GM12878 (cell line): ENCODE measurements around the gene C1QTNF9. TPM values are rescaled to one million over a fixed set of nuclear protein-coding genes. Genes with fewer than 3 reads are reported as not detected.

Experiments used
- ATAC-seq: fragments of 200-7000 bp; cut with Tn5 transposase; 3 replicates; pipeline ENCODE4 v1.9.1; 2020; ENCODE audit warnings: mild to moderate bottlenecking, moderate library complexity
- BruUV-seq: library from RNA; stranded (reverse); fragments of 400-500 nt; replicated peaks from 2 replicates; lab custom pipeline; 2021; lab: Mats Ljungman, UMichigan
- CTCF ChIA-PET: fragments of 300-600 bp; sonication (Branson Sonifier 250); formaldehyde crosslinking; extraction: SDS; loops from one replicate; lab custom pipeline; 2021; ENCODE audit warnings: inconsistent platforms; lab: Yijun Ruan, JAX
- POLR2A ChIA-PET: fragments of 350-600 bp; formaldehyde crosslinking; extraction: SDS; loops from one replicate; lab custom pipeline; 2021; ENCODE audit warnings: inconsistent platforms; lab: Charles Lee
- RAD21 ChIA-PET: fragments of 300-600 bp; sonication (Branson Sonifier 250); formaldehyde crosslinking; loops from one replicate; lab custom pipeline; 2023; ENCODE audit warnings: antibody characterized with exemption; ENCODE audit not compliant: unreplicated experiment; lab: Charles Lee
- SMC1A ChIA-PET: fragments of 300-600 bp; sonication (Branson Sonifier 250); formaldehyde crosslinking; loops from one replicate; lab custom pipeline; 2023; ENCODE audit not compliant: unreplicated experiment, uncharacterized antibody; lab: Charles Lee
- DNase-seq: peaks from one replicate; pipeline ENCODE4 v3.0.0-alpha.2; 2011; ENCODE audit warnings: low read depth, low spot score
- FAIRE-seq: peaks from 3 replicates; lab custom pipeline; 2011; peaks lifted over from hg19 to GRCh38; lab: Jason Lieb, UNC
- H2AFZ ChIP-seq: 2 replicates; pipeline ENCODE4 v1.6.0; 2011; ENCODE audit warnings: low read depth, low read length, control low read depth; ENCODE audit not compliant: control insufficient read depth
- H3K27ac ChIP-seq: 2 replicates; pipeline ENCODE4 v1.5.1; 2011; ENCODE audit warnings: control low read depth; ENCODE audit not compliant: control insufficient read depth, insufficient read depth
- H3K27me3 ChIP-seq, 2 experiments: replicated peaks in 1 of 2; 2 replicates each; pipeline versions ENCODE4 v1.6.0 to v1.6.1; 2011; ENCODE audit warnings: low read length in 1 of 2; ENCODE audit not compliant: control insufficient read depth in 2 of 2, insufficient read depth in 2 of 2
- H3K36me3 ChIP-seq, 2 experiments: 2 replicates each; pipeline ENCODE4 v1.5.1; 2011; ENCODE audit warnings: low read length in 1 of 2; ENCODE audit not compliant: control insufficient read depth in 2 of 2, insufficient read depth in 2 of 2
- H3K4me1 ChIP-seq: 2 replicates; pipeline ENCODE4 v1.6.1; 2011; ENCODE audit warnings: mild to moderate bottlenecking, low read length, moderate library complexity, mixed read lengths; ENCODE audit not compliant: control insufficient read depth, insufficient read depth
- H3K4me2 ChIP-seq: 2 replicates; pipeline ENCODE4 v1.6.0; 2011; ENCODE audit warnings: control low read depth; ENCODE audit not compliant: control insufficient read depth, insufficient read depth
- H3K4me3 ChIP-seq: fragments of 200-600 bp; sonication (generic); 2 replicates; pipeline ENCODE4 v1.5.1; 2016
- H3K79me2 ChIP-seq: 2 replicates; pipeline ENCODE4 v1.6.0; 2011; ENCODE audit warnings: low read length; ENCODE audit not compliant: control insufficient read depth, insufficient read depth
- H3K9ac ChIP-seq: 2 replicates; pipeline ENCODE4 v1.8.0; 2011; ENCODE audit warnings: low read length, control low read depth, mixed read lengths; ENCODE audit not compliant: control insufficient read depth, insufficient read depth
- H3K9me3 ChIP-seq: replicated peaks from 3 replicates; pipeline ENCODE4 v1.5.1; 2011; ENCODE audit warnings: mild to moderate bottlenecking, low read length; ENCODE audit not compliant: control insufficient read depth, insufficient read depth
- H4K20me1 ChIP-seq: 2 replicates; pipeline ENCODE4 v1.6.0; 2011; ENCODE audit not compliant: control insufficient read depth, insufficient read depth
- ATF3 ChIP-seq: IDR thresholded peaks from 2 replicates; pipeline ENCODE4 v1.6.1; 2011; ENCODE audit warnings: low read depth, mild to moderate bottlenecking, low read length, moderate library complexity, borderline replicate concordance; ENCODE audit errors: extremely low read depth
- BCL11A ChIP-seq: IDR thresholded peaks from 2 replicates; pipeline ENCODE4 v1.6.1; 2011; ENCODE audit warnings: low read depth, low read length
- CBFB ChIP-seq: IDR thresholded peaks from 2 replicates; pipeline ENCODE4 v1.6.1; 2016; ENCODE audit warnings: antibody characterized with exemption, low read depth
- EP300 ChIP-seq, 2 experiments: fragments of 150-350 bp in 1 of 2; IDR thresholded peaks; 2 replicates each; pipeline ENCODE4 v1.6.1; 2011 to 2012; ENCODE audit warnings: low read depth in 2 of 2, low read length in 2 of 2, borderline replicate concordance in 1 of 2, improper control_type of control experiment in 1 of 2, inconsistent platforms in 1 of 2; ENCODE audit not compliant: control insufficient read depth in 1 of 2
- HDAC6 ChIP-seq: fragments of 200-600 bp; sonication (generic); IDR thresholded peaks from one replicate; pipeline ENCODE4 v1.8.0; 2017; ENCODE audit warnings: antibody characterized with exemption; ENCODE audit not compliant: unreplicated experiment
- IKZF1 ChIP-seq: fragments of 450-650 bp; conservative IDR thresholded peaks from 2 replicates; pipeline ENCODE4 v1.6.1; 2017; ENCODE audit warnings: antibody characterized with exemption, mild to moderate bottlenecking
- IKZF2 ChIP-seq, 2 experiments: fragments of 450-650 bp; IDR thresholded peaks; 2 replicates each; pipeline ENCODE4 v1.6.1; 2017; ENCODE audit warnings: mild to moderate bottlenecking in 2 of 2, moderate library complexity in 2 of 2
- JUND ChIP-seq: IDR thresholded peaks from 2 replicates; pipeline ENCODE4 v1.6.1; 2012; ENCODE audit warnings: low read depth, mild to moderate bottlenecking, low read length, improper control_type of control experiment, moderate library complexity
- KDM1A ChIP-seq: fragments of 200-600 bp; sonication (generic); IDR thresholded peaks from 2 replicates; pipeline ENCODE4 v1.6.1; 2016; ENCODE audit warnings: borderline replicate concordance
- NFXL1 ChIP-seq: fragments of 450-650 bp; IDR thresholded peaks from 2 replicates; pipeline ENCODE4 v1.6.1; 2017; ENCODE audit warnings: antibody characterized with exemption, mild to moderate bottlenecking, borderline replicate concordance
- NKRF ChIP-seq: fragments of 450-650 bp; conservative IDR thresholded peaks from 2 replicates; pipeline ENCODE4 v1.6.1; 2017; ENCODE audit warnings: mild to moderate bottlenecking, moderate library complexity
- POLR2AphosphoS2 ChIP-seq: IDR thresholded peaks from 2 replicates; pipeline ENCODE4 v1.6.1; 2011; ENCODE audit warnings: low read depth, mild to moderate bottlenecking, low read length, improper control_type of control experiment, moderate library complexity
- USF1 ChIP-seq: IDR thresholded peaks from 2 replicates; pipeline ENCODE4 v1.6.1; 2011; ENCODE audit warnings: borderline replicate concordance, low read depth, mild to moderate bottlenecking, moderate library complexity, mixed read lengths, low read length; ENCODE audit not compliant: insufficient read depth; ENCODE audit errors: extremely low read length
- ZNF622 ChIP-seq: fragments of 450-650 bp; IDR thresholded peaks from 2 replicates; pipeline ENCODE4 v1.6.1; 2017; ENCODE audit warnings: mild to moderate bottlenecking, inconsistent platforms
- ZNF687 ChIP-seq: fragments of 450-650 bp; IDR thresholded peaks from 2 replicates; pipeline ENCODE4 v1.6.1; 2017; ENCODE audit warnings: mild to moderate bottlenecking, moderate library complexity
- WGBS: methylation state at CpG from one replicate; pipeline ENCODE4 v1.1.6; 2016; ENCODE audit warnings: low lambda C conversion rate; ENCODE audit not compliant: insufficient replicate concordance, insufficient coverage; ENCODE audit errors: missing lambda C conversion rate; 5-methylcytosine and 5-hydroxymethylcytosine counted together
- in situ Hi-C: fragments of 300-500 bp; cut with MboI; formaldehyde crosslinking; loops from 9 replicates; pipeline ENCODE4 v1.14.3; 2018; ENCODE audit warnings: mixed read lengths
- intact Hi-C: fragments of 100-400 bp; cut with micrococcal nuclease; formaldehyde crosslinking; loops from one replicate; pipeline ENCODE4 v1.14.2; 2022; ENCODE audit not compliant: unreplicated experiment
- polyA plus RNA-seq, 11 experiments: library from polyadenylated mRNA; depleted of rRNA in 4 of 11; unstranded in 6 of 11; stranded (reverse) in 5 of 11; fragments of >200 nt; fragmentation: Nextera tagmentation in 4 of 11; fragmentation: Illumina TruSeq in 1 of 11; extraction: Ambion mirVana in 4 of 11; extraction: Trizol in 1 of 11; gene quantifications; 1 replicate in 1 of 11; 2 replicates in 10 of 11; pipeline versions ENCODE4 v1.2.1 to v1.2.3, GENCODE V29; 2011 to 2016; ENCODE audit warnings: inconsistent platforms in 2 of 11, missing spikeins in 2 of 11, low read depth in 1 of 11
- total RNA-seq, 4 experiments: library from RNA; depleted of rRNA in 3 of 4; stranded (reverse); fragments of >200 nt in 3 of 4; fragmentation: Illumina TruSeq in 1 of 4; extraction: Trizol in 1 of 4; gene quantifications; 2 replicates each; pipeline versions ENCODE4 v1.2.1 to v1.2.3, GENCODE V29; 2013 to 2021

C1QTNF9 gene
- total and polyA plus RNA-seq, 10 of the 15 experiments (the other 5 are each of a cell fraction or from before 2014, with no cell fraction given), result not detected

- H3K27ac ChIP-seq, result no peak overlapping the region
- H3K36me3 ChIP-seq, result peaks cover 1 to 29% of the 10 kb centered on the region in 2 experiments
- ChIA-PET SMC1A (no interaction called here), RAD21 (no interaction called here), CTCF (no interaction called here), POLR2A (no interaction called here)
- no peak overlapping the region for H3K4me2 ChIP-seq
- TF ChIP-seq IKZF1 (no peak), POLR2AphosphoS2 (no peak), USF1 (no peak), BCL11A (no peak), KDM1A (no peak), ZNF622 (no peak), NFXL1 (no peak), ATF3 (no peak), JUND (no peak), ZNF687 (no peak), CBFB (no peak), IKZF2 (IDR thresholded peaks at IDR 0.05) (no peak), NKRF (no peak), HDAC6 (no peak), EP300 (IDR thresholded peaks at IDR 0.05; ENCODE audit: borderline replicate concordance in 1 of 2, control insufficient read depth in 1 of 2, low read depth in 2 of 2, low read length in 2 of 2) (no peak)
- 85% methylated on average over 15 of the region's 16 CpGs for WGBS
- no peak for DNase-seq
- no peaks in the 10 kb centered on the region for H3K4me1 ChIP-seq
- H3K79me2 ChIP-seq, result no peaks in the 10 kb centered on the region
- in situ Hi-C loops, result no loop called here
- FAIRE-seq, result no peak
- no peak overlapping the region for H2AFZ ChIP-seq
- ATAC-seq, result no peak
- H3K4me3 ChIP-seq, result no peak overlapping the region
- no TSS peak for BruUV-seq
- no peak overlapping the region for H3K9ac ChIP-seq
- no peaks in the 10 kb centered on the region for H3K27me3 ChIP-seq
- H3K9me3 ChIP-seq, result no peaks in the 10 kb centered on the region
- intact Hi-C loops, result no loop called here
- no peaks in the 10 kb centered on the region for H4K20me1 ChIP-seq
Measured at GRCh38 chr13:24299488-24300114, 9.8 kb upstream of the C1QTNF9 start.
